Sigmoid colon (tissue), 4 donors: Measurements from ENCODE around the gene BRSK2.

Source experiments
- EP300 ChIP-seq, 4 donors: sonication (generic); formaldehyde crosslinking; IDR thresholded peaks; one replicate each; pipeline ENCODE4 v1.6.1; 2017; ENCODE audit warnings: antibody characterized with exemption in 4 of 4
- POLR2A ChIP-seq, 2 donors: fragments of 450-650 bp; IDR thresholded peaks; one replicate each; pipeline ENCODE4 v1.6.1; 2016; ENCODE audit warnings: antibody characterized with exemption in 2 of 2, mild to moderate bottlenecking in 2 of 2, moderate library complexity in 2 of 2
- POLR2AphosphoS5 ChIP-seq, 4 donors: sonication (generic); formaldehyde crosslinking; IDR thresholded peaks; one replicate each; pipeline ENCODE4 v1.6.1; 2017; ENCODE audit warnings: antibody characterized with exemption in 4 of 4
- TF ChIP-seq, protein P1 (sequence below), 4 experiments: fragments of 450-650 bp in 3 of 4; fragments of 200-600 bp in 1 of 4; IDR thresholded peaks; one replicate each; pipeline ENCODE4 v1.5.1; 2016 to 2019; ENCODE audit warnings: antibody characterized with exemption in 4 of 4, mild to moderate bottlenecking in 3 of 4, moderate library complexity in 2 of 4

DNA sequence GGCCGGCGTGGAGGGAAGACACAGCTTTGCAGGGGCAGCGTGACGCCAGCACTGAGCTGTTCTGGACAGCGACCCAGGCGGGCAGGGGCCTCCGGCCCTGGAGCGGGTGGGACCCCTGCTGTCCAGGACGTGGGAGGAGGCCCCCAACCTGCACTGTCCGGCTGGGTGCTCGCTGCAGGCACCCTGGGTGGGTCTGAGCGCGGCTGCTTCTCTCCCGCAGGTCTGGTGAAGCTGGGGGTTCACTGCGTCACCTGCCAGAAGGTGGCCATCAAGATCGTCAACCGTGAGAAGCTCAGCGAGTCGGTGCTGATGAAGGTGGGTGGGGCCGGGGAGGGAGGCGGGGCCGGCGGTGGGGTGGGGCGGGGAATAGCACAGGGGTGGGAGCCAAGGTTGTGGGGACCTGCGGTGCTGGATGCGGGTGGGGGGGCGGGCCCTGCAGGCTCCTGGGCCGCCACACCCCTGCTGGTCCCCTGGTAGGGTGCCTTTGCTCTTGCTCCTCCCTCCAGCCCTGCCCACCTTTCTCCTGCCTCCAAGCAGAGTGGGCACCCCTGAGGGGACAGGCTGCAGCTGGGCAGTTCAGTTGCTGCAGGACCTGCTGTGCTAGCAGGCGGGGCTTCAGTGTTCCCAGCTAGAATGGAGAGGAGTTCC is 46.2 kb downstream of the BRSK2 start:
- TF ChIP-seq POLR2A (IDR thresholded peaks at IDR 0.05) (no peak), EP300 (IDR thresholded peaks at IDR 0.05) (no peak), POLR2AphosphoS5 (IDR thresholded peaks at IDR 0.05) (no peak)
- TF ChIP-seq, protein P1, sequence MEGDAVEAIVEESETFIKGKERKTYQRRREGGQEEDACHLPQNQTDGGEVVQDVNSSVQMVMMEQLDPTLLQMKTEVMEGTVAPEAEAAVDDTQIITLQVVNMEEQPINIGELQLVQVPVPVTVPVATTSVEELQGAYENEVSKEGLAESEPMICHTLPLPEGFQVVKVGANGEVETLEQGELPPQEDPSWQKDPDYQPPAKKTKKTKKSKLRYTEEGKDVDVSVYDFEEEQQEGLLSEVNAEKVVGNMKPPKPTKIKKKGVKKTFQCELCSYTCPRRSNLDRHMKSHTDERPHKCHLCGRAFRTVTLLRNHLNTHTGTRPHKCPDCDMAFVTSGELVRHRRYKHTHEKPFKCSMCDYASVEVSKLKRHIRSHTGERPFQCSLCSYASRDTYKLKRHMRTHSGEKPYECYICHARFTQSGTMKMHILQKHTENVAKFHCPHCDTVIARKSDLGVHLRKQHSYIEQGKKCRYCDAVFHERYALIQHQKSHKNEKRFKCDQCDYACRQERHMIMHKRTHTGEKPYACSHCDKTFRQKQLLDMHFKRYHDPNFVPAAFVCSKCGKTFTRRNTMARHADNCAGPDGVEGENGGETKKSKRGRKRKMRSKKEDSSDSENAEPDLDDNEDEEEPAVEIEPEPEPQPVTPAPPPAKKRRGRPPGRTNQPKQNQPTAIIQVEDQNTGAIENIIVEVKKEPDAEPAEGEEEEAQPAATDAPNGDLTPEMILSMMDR (IDR thresholded peaks at IDR 0.05), result no peak
